H1 (cell line): ENCODE results near the gene ARMH4. TPM values are rescaled to one million over a fixed set of nuclear protein-coding genes. Genes with fewer than 3 reads are reported as not detected.

Experiments
- CTCF ChIA-PET: fragments of 300-600 bp; sonication (Branson Sonifier 250); formaldehyde crosslinking; loops from one replicate; lab custom pipeline; 2021; ENCODE audit not compliant: partially characterized antibody; lab: Charles Lee
- POLR2A ChIA-PET: fragments of 300-600 bp; sonication (Branson Sonifier 250); formaldehyde crosslinking; loops from one replicate; lab custom pipeline; 2021; ENCODE audit warnings: inconsistent platforms; ENCODE audit not compliant: partially characterized antibody; lab: Charles Lee
- DNase-seq, 2 experiments: peaks; one replicate each; pipeline versions ENCODE4 v3.0.0 to v3.0.0-alpha.2; 2010 to 2022; ENCODE audit warnings: low spot score in 2 of 2, low read depth in 1 of 2, mixed read lengths in 1 of 2
- FAIRE-seq: peaks from 2 replicates; lab custom pipeline; 2011; peaks lifted over from hg19 to GRCh38; lab: Jason Lieb, UNC
- H2AFZ ChIP-seq: 2 replicates; pipeline ENCODE4 v1.8.1; 2012; ENCODE audit warnings: low read length, inconsistent platforms
- H2AK5ac ChIP-seq: 2 replicates; pipeline ENCODE4 v1.6.1; 2013; ENCODE audit warnings: low read depth, low read length
- H2BK120ac ChIP-seq: replicated peaks from 2 replicates; pipeline ENCODE3; 2013; ENCODE audit warnings: low read depth, low read length, inconsistent platforms
- H2BK12ac ChIP-seq: 2 replicates; pipeline ENCODE4 v1.6.1; 2013; ENCODE audit warnings: low read depth, low read length
- H2BK15ac ChIP-seq: 2 replicates; pipeline ENCODE4 v1.6.1; 2013; ENCODE audit warnings: low read length
- H2BK20ac ChIP-seq: 2 replicates; pipeline ENCODE4 v1.6.1; 2013; ENCODE audit warnings: low read length
- H2BK5ac ChIP-seq: 2 replicates; pipeline ENCODE4 v1.6.1; 2013; ENCODE audit warnings: low read depth, low read length
- H3K14ac ChIP-seq: 2 replicates; pipeline ENCODE4 v1.6.1; 2013; ENCODE audit warnings: inconsistent platforms; ENCODE audit not compliant: insufficient read length
- H3K18ac ChIP-seq: 2 replicates; pipeline ENCODE4 v1.6.1; 2013; ENCODE audit warnings: low read length; ENCODE audit errors: extremely low read depth
- H3K23ac ChIP-seq: 2 replicates; pipeline ENCODE4 v1.6.1; 2013; ENCODE audit warnings: inconsistent platforms; ENCODE audit not compliant: insufficient read length
- H3K23me2 ChIP-seq: 2 replicates; pipeline ENCODE4 v1.6.1; 2013; ENCODE audit warnings: low read depth, low read length
- H3K27ac ChIP-seq: 2 replicates; pipeline ENCODE4 v1.6.1; 2011; ENCODE audit warnings: low read depth, low read length, inconsistent platforms
- H3K27me3 ChIP-seq, 4 experiments: replicated peaks in 1 of 4; 1 replicate in 1 of 4; 2 replicates in 3 of 4; pipeline versions ENCODE4 v1.6.1 to v1.8.1; 2011 to 2013; ENCODE audit warnings: low read length in 3 of 4, mild to moderate bottlenecking in 3 of 4, inconsistent platforms in 2 of 4, mixed read lengths in 2 of 4, moderate library complexity in 1 of 4; ENCODE audit not compliant: control insufficient read depth in 3 of 4, insufficient read depth in 3 of 4; ENCODE audit errors: extremely low read depth in 1 of 4
- H3K36me3 ChIP-seq, 4 experiments: 2 replicates each; pipeline versions ENCODE4 v1.6.1 to v1.8.1; 2011 to 2013; ENCODE audit warnings: mild to moderate bottlenecking in 4 of 4, low read length in 3 of 4, moderate library complexity in 2 of 4, control low read depth in 1 of 4, inconsistent platforms in 1 of 4; ENCODE audit not compliant: insufficient read depth in 4 of 4, control insufficient read depth in 2 of 4
- H3K4ac ChIP-seq: replicated peaks from 2 replicates; pipeline ENCODE3; 2013; ENCODE audit warnings: low read length, low read depth, mixed read lengths, inconsistent platforms; ENCODE audit not compliant: insufficient read length
- H3K4me1 ChIP-seq, 4 experiments: replicated peaks in 1 of 4; 1 replicate in 1 of 4; 2 replicates in 3 of 4; pipeline versions ENCODE4 v1.6.1 to v1.8.1; 2011 to 2013; ENCODE audit warnings: low read length in 3 of 4, inconsistent platforms in 2 of 4, mixed read lengths in 1 of 4; ENCODE audit not compliant: insufficient read depth in 4 of 4, control insufficient read depth in 3 of 4
- H3K4me2 ChIP-seq, 2 experiments: 2 replicates each; pipeline versions ENCODE4 v1.6.1 to v1.8.1; 2011 to 2013; ENCODE audit warnings: low read depth in 2 of 2, low read length in 2 of 2, control low read depth in 1 of 2, inconsistent platforms in 1 of 2, mild to moderate bottlenecking in 1 of 2; ENCODE audit not compliant: insufficient read depth in 1 of 2
- H3K4me3 ChIP-seq, 4 experiments: fragments of 200-600, 300-600 bp in 1 of 4; sonication (generic), shearing (Covaris generic), sonication (Bioruptor Twin) in 1 of 4; 2 replicates each; pipeline versions ENCODE4 v1.5.1 to v1.8.1; 2011 to 2016; ENCODE audit warnings: low read length in 4 of 4, low read depth in 3 of 4, control low read depth in 2 of 4, inconsistent platforms in 2 of 4, mild to moderate bottlenecking in 2 of 4, mixed read lengths in 1 of 4, moderate library complexity in 1 of 4; ENCODE audit not compliant: insufficient read depth in 2 of 4; ENCODE audit errors: extremely low read depth in 1 of 4
- H3K56ac ChIP-seq: replicated peaks from 2 replicates; pipeline ENCODE3; 2013; ENCODE audit warnings: low read depth, mild to moderate bottlenecking, mixed read lengths, low read length, inconsistent platforms; ENCODE audit not compliant: insufficient read length
- H3K79me1 ChIP-seq: 2 replicates; pipeline ENCODE4 v1.6.1; 2013; ENCODE audit warnings: low read depth, low read length, control low read depth
- H3K79me2 ChIP-seq, 2 experiments: 2 replicates each; pipeline versions ENCODE4 v1.6.1 to v1.8.1; 2012 to 2013; ENCODE audit warnings: low read length in 2 of 2, mild to moderate bottlenecking in 2 of 2, inconsistent platforms in 1 of 2; ENCODE audit not compliant: insufficient read depth in 2 of 2, control insufficient read depth in 1 of 2
- H3K9ac ChIP-seq, 4 experiments: replicated peaks in 1 of 4; 1 replicate in 1 of 4; 2 replicates in 3 of 4; pipeline versions ENCODE4 v1.6.1 to v1.8.1; 2011 to 2013; ENCODE audit warnings: low read depth in 3 of 4, low read length in 3 of 4, control low read depth in 2 of 4, mild to moderate bottlenecking in 2 of 4, moderate library complexity in 2 of 4, inconsistent platforms in 1 of 4; ENCODE audit errors: extremely low read depth in 1 of 4
- H3K9me3 ChIP-seq, 2 experiments: 2 replicates each; pipeline versions ENCODE4 v1.6.1 to v1.8.1; 2012 to 2013; ENCODE audit warnings: mild to moderate bottlenecking in 2 of 2, moderate library complexity in 2 of 2, control low read depth in 1 of 2, inconsistent platforms in 1 of 2, low read depth in 1 of 2, low read length in 1 of 2, mixed read lengths in 1 of 2; ENCODE audit not compliant: insufficient read depth in 2 of 2
- H4K20me1 ChIP-seq, 2 experiments: replicated peaks in 1 of 2; 2 replicates each; pipeline versions ENCODE3 to v1.8.1; 2011 to 2013; ENCODE audit warnings: inconsistent platforms in 2 of 2, low read length in 2 of 2, mild to moderate bottlenecking in 1 of 2; ENCODE audit not compliant: insufficient read depth in 2 of 2, control insufficient read depth in 1 of 2
- H4K5ac ChIP-seq: 2 replicates; pipeline ENCODE4 v1.6.1; 2013; ENCODE audit warnings: low read length, low read depth, mixed read lengths, inconsistent platforms; ENCODE audit not compliant: insufficient read length
- H4K8ac ChIP-seq: 2 replicates; pipeline ENCODE4 v1.8.0; 2013; ENCODE audit warnings: mild to moderate bottlenecking, moderate library complexity, low read length, inconsistent platforms; ENCODE audit not compliant: insufficient read depth; ENCODE audit errors: extremely low read depth
- H4K91ac ChIP-seq: replicated peaks from 2 replicates; pipeline ENCODE3; 2013; ENCODE audit warnings: low read length, mixed read lengths, inconsistent platforms; ENCODE audit not compliant: insufficient read length
- CTCF ChIP-seq, 3 experiments: IDR thresholded peaks; 1 replicate in 2 of 3; 2 replicates in 1 of 3; pipeline versions ENCODE4 v1.5.1 to v1.6.1; 2011; ENCODE audit warnings: low read length in 3 of 3, mild to moderate bottlenecking in 3 of 3, inconsistent platforms in 2 of 3, low read depth in 1 of 3, moderate library complexity in 1 of 3; ENCODE audit not compliant: insufficient read depth in 1 of 3; ENCODE audit errors: control extremely low read depth in 1 of 3
- KDM4A ChIP-seq: IDR thresholded peaks from one replicate; pipeline ENCODE4 v1.7.1; 2012; ENCODE audit warnings: low read depth, mild to moderate bottlenecking, moderate library complexity, low read length, inconsistent platforms; ENCODE audit not compliant: severe bottlenecking
- RAD21 ChIP-seq, 2 experiments: IDR thresholded peaks in 1 of 2; conservative IDR thresholded peaks in 1 of 2; 2 replicates each; pipeline ENCODE4 v1.6.1; 2011; ENCODE audit warnings: low read depth in 2 of 2, low read length in 2 of 2, improper control_type of control experiment in 1 of 2, inconsistent platforms in 1 of 2, mild to moderate bottlenecking in 1 of 2, moderate library complexity in 1 of 2
- WGBS, 2 experiments: shearing (Covaris generic) in 1 of 2; methylation state at CpG; one replicate each; pipeline versions ENCODE4 v1.1.6 to v1.1.7; 2013 to 2015; ENCODE audit warnings: low lambda C conversion rate in 2 of 2, mixed read lengths in 2 of 2, inconsistent platforms in 1 of 2, low coverage in 1 of 2, missing lambda C conversion rate in 1 of 2; ENCODE audit not compliant: insufficient replicate concordance in 2 of 2, insufficient coverage in 1 of 2, insufficient read length in 1 of 2; ENCODE audit errors: extremely low coverage in 1 of 2, missing lambda C conversion rate in 1 of 2; 5-methylcytosine and 5-hydroxymethylcytosine counted together
- polyA plus RNA-seq, 7 experiments: library from polyadenylated mRNA; depleted of rRNA in 3 of 7; stranded (reverse) in 5 of 7; unstranded in 2 of 7; fragments of >200 nt in 5 of 7; fragments of 200-250 nt in 2 of 7; gene quantifications; 1 replicate in 5 of 7; 2 replicates in 1 of 7; 4 replicates in 1 of 7; pipeline versions ENCODE4 v1.2.1 to v1.2.3, GENCODE V29; 2011 to 2013; ENCODE audit warnings: missing spikeins in 2 of 7, mixed read lengths in 2 of 7
- total RNA-seq: library from RNA; stranded (reverse); fragmentation: NEBNext Ultra II Directional; extraction: Animal tissue kit (Norgen Biotek cat#: 25700); gene quantifications from 2 replicates; pipeline ENCODE4 v1.2.1, GENCODE V29; 2021

ARMH4 gene
- total and polyA plus RNA-seq, 2 of the 8 experiments (the other 6 are each of a cell fraction or from before 2014, with no cell fraction given), result 7.1 to 25.4 TPM

DNA sequence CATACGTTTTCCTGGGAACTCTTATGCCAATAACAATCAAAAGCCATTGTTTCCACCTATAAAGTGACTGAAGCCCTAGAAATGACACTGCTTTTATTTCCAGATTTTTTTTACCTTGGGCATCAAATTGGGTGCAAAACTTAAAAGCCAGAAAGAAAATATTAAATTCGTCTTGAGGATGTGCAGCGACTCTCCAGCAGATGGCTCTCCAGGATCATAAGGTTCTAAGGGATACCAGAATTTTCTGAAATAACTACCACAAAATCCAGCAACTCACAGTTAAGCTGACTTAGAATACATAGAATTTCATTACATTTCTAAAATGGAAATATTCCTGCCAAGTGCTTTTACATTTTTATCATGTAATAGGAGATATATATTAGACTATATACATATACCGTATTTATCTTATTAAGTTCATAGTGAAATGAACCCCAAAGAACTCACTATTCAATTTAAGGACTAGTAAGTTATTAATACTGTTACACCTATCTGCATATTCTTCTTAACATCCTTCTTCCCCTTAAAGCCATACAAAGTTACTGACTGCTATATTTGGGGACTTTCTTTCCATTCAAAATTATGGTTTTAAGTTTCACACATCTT, 44.0 kb downstream of the ARMH4 start:
- DNase-seq, result no peak
- Histone ChIP-seq H3K79me1 (no peaks in the 10 kb centered on the region), H3K79me2 (no peaks in the 10 kb centered on the region), H2BK20ac (no peak overlapping the region), H3K56ac (no peak overlapping the region), H4K91ac (no peak overlapping the region), H4K8ac (no peak overlapping the region), H2AK5ac (no peak overlapping the region), H3K23me2 (no peaks in the 10 kb centered on the region), H2BK120ac (no peak overlapping the region), H3K14ac (no peak overlapping the region), H3K27ac (no peak overlapping the region), H3K4ac (no peak overlapping the region), H3K4me2 (no peak overlapping the region), H2BK12ac (no peak overlapping the region), H3K9ac (no peak overlapping the region), H3K36me3 (no peaks in the 10 kb centered on the region), H2BK15ac (no peak overlapping the region), H2AFZ (no peak overlapping the region), H3K9me3 (no peaks in the 10 kb centered on the region), H3K23ac (no peak overlapping the region), H4K20me1 (no peaks in the 10 kb centered on the region), H3K4me3 (no peak overlapping the region), H3K27me3 (no peaks in the 10 kb centered on the region), H2BK5ac (no peak overlapping the region), H4K5ac (no peak overlapping the region), H3K18ac (no peak overlapping the region), H3K4me1 (no peaks in the 10 kb centered on the region)
- ChIA-PET POLR2A (interaction anchor here (1.0 to 1.3 kb wide), 3 partner anchors 10 to 288 kb away, joined by 3 to 4 read pairs (median 3); partner anchors contain the start of gene TOMM20L), CTCF (interaction anchor here (0.6 to 7.1 kb wide), 18 partner anchors 9 to 149 kb away, joined by 3 to 88 read pairs (median 4); no protein-coding TSS in a partner anchor)
- peak in 2 of 3 experiments; percentile 63 to 68; a peak in 3 of 4 replicates for TF ChIP-seq CTCF (IDR thresholded peaks at IDR 0.05; ENCODE audit: control extremely low read depth in 1 of 3, insufficient read depth in 1 of 3, low read depth in 1 of 3, low read length in 3 of 3)
- TF ChIP-seq RAD21 (IDR thresholded peaks at IDR 0.05 in 1 of 2, conservative IDR thresholded peaks at IDR 0.05 in 1 of 2; ENCODE audit: low read depth in 2 of 2, low read length in 2 of 2), result peak; percentile 90 to 94
- TF ChIP-seq KDM4A, result no peak
- peak; percentile 7 for FAIRE-seq
- 23% methylated on average over 4 of the region's 4 CpGs; no CpG with 5 or more reads in 1 of the 2 experiments for WGBS, 2 experiments
